AG20443 (cell line): ENCODE measurements around the gene ADAMTSL1.
"Not testable (repeated sequence)": the region's sequence is repeated elsewhere in the genome, so short reads cannot be mapped to it uniquely, and the experiment has no call there.

Experiments used
- DNase-seq: peaks from one replicate; pipeline ENCODE4 v3.0.0; 2012; ENCODE audit warnings: low spot score, mixed read lengths

ADAMTSL1 gene

GRCh38 chr9:18905883-18906629, 432.1 kb downstream of the ADAMTSL1 start:
- DNase-seq = no peak

GRCh38 chr9:18906656-18907395, 432.9 kb downstream of the ADAMTSL1 start:
- peak; percentile 85 for DNase-seq

GRCh38 chr9:18907927-18908625, 434.1 kb downstream of the ADAMTSL1 start:
- DNase-seq = no peak

DNA sequence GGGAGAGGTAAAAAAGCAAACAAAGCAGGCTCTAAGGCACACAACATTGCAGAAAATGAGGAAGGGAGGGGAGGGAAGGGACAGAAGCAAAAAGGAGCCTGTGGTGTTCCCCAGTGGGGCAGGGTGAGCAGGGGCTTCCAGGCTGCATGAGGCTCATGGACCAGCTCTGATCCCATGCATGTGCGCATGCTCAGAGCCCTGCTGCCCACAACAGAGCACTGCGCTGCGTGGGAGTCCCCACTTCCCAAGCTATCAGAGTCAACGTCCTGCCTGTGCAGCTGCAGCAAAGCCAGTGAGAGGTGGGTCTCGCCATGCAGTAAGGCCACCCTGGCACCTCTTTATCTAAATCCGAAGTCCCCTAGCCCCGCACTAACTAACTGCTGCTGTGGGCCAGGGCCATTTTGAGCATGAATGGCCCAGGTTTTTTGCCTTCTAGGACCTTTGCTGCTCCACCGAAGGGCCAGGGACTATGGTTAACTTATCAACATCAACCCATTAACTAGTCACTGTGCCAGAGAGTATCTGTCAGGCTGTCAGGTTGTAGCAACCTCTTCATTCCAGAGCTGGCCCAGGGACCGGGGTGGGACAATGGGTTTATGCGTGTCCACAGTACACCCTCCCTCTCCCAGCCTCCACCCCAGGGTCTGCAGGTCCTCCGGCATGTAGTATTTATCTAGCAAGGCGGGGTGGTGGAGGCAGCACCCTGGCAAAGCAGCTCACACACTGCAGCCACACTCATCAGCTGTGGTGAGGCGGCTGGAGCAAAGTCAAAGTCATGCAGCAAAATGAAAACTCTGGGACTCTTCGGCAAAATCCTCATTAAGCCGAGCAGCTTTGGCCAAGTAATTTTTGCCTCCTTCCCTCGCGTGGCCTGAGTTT, 435.4 kb downstream of the ADAMTSL1 start:
- DNase-seq = no peak

- DNase-seq = no peak
These were observed 436.5 kb downstream of the ADAMTSL1 start for GRCh38 chr9:18910435-18910834.

- no peak for DNase-seq
These were observed 437.0 kb downstream of the ADAMTSL1 start for GRCh38 chr9:18910916-18911315.

DNA sequence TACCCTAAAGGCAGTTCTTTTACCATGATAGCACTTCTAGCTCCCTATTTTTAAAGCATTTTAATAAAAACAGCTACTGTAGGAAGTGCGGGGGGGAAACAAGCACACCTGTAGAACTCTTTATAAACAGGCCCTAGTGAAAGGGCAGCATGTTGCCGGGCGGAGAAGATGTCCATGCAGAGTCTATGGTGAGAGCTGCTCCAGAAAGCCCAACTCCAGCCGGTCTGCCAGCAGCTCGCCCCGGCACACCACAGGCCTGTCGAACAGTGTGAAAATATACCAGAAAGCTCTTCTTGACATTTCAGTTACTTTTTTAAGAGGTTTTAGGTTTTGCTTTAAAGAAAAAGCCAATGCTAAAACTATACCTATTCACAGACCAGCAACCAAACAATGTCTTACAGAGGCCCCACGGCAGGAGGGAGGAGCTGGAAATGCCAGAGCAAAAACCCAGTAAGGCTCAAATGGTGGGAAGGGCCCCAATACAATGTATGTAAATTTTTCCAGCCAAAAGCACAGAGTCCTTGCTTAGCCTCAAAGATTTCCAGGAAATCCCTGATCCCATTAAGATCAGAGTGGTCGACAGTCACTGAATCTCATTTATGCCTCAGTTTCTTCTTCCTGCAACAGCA, 437.9 kb downstream of the ADAMTSL1 start:
- DNase-seq = no peak

GRCh38 chr9:18920141-18921084, 446.5 kb downstream of the ADAMTSL1 start:
- no peak for DNase-seq

DNA sequence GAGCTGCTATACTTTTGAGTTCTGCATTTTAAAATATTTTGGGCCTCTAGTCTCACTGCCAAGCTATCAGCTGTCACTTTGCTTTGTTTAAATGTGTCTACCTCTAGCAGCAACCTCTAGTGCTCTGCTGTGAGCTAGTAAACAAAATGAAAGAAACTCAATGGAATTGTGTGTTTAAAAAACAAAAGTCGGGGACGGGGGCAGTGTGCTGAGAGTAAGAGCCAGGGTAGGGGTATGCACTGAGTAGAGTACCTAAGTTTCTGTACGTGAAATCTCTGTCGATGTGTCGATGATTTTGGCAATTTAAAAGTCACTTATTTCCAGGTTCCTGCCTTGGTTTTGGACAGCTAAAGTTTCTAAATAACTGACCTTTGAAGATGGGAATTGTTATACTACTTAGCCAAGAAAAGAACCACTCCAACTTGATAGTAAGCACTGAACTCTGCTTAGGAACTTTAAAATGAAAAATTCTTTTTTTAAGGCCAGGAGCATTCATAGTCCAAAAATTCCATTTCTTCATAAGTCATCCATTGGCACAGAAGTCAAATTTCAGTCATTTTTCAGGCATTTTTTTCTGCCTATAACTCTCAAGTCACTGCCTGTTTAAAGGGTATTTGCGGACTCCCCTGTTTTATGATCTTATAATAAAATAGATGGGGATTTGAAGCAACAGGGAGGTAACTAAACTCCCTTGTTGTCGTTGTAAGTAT, 447.6 kb downstream of the ADAMTSL1 start:
- DNase-seq = peak; percentile 62

DNA sequence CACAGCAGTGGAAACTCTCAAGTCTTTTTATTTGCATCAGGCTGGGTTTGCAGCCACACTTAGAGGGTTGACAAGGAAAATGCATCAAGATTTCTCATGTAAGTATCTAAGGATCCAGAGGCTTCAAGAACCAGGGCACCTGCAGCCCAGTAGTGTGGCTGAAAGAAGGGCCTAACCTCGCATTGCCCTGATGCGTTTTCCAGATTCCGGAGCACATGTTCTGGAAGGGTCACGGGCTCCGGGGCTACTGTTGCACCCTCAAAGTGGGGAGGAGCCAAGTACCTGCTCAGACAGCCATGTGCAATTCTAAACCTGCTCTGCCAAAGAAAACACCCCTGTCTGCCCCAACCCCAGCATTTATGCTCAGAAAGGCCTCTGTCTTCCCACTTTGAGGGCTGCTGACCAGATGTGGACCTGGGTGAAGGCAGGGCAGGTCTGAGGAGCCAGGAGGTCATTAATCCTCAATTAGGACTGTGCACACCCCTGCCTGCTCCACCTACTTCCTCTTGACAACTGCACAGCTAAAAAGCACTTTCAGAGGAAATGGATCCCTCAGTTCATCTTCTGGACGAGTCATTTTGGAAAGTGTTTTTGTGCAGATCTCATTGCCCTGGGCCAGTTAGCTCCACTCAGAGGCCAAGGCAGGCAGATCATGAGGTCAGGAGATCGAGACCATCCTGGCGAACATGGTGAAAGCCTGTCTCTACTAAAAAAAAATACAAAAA, 448.4 kb downstream of the ADAMTSL1 start:
- peak; percentile 35 for DNase-seq

GRCh38 chr9:18923167-18923566, 449.2 kb downstream of the ADAMTSL1 start:
- DNase-seq = no peak

DNA sequence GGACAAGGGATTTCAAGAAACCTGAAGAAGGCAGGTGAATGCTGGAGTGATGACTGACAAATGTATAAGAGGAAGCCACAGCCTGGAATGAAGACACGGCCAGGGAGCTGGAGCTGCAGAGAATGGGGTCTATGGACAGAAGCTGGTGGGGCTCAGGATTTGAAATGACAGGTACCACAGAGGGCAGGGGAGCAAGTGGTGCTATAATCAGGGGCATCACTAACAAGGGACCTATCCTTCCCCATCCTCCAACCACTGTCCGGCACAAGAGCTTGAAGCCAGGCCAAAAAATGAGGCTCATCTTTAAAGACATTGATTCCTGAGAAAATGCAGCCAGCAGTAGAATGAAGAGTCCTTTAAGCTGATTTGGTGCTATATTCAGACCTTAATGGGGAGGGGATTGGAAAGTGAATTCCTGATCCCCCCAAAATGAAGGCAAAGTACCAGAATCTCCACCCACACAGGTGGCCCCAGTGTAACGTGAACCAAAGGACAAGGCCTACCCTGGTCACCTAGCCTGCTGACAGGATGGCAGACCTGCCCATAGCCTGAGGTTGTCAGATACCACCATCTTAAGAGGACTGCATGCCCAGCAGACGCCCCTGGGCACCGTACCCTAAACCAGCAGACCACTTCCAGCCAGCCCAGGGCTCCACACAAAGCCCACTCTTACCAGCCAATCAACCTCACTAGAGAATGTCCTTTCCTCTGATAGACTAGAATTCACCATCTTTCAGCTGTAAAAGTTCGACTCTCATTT, 449.9 kb downstream of the ADAMTSL1 start:
- no peak for DNase-seq

DNA sequence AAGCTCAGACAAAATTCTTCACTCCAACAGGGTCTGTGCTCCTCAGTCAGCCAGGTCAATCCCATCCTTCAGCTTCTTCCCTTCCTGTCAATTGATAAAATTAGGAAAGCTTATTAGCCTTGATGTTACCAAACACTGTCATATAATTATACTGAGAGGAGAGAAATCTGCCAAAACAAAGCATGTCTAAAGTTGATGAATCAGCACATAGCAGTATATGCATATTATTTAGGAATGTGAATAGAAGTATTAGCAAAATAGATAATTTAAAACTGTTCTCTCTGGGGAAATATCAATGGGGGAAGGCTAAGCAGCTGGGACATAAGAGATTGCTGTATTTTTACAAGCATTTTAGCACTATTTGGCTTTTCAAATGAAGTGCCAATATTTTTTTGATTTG, 451.9 kb downstream of the ADAMTSL1 start:
- DNase-seq = no peak

DNA sequence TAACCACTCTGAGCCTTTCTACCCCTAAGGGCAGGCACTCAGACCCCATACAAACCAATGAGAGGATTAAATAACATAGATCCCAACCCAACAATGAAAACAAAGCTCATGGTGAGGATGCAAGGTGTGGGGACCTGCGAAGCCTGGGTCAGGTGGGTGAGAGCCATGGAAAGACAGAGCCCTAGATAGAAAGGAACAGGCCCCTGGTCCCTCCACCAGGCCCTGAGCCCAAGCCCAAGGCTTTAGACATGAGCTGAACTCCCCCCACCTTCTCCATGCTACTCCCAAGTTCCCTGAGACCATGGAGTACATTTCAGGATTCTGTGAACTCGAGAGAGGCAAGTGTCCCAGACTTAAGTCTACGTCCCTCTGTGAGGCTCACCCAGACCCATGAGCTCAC, 452.6 kb downstream of the ADAMTSL1 start:
- no peak for DNase-seq

- no peak for DNase-seq
These were observed 454.8 kb downstream of the ADAMTSL1 start for GRCh38 chr9:18928711-18929110.

GRCh38 chr9:18930611-18931010, 456.7 kb downstream of the ADAMTSL1 start:
- DNase-seq = not testable (repeated sequence)

DNA sequence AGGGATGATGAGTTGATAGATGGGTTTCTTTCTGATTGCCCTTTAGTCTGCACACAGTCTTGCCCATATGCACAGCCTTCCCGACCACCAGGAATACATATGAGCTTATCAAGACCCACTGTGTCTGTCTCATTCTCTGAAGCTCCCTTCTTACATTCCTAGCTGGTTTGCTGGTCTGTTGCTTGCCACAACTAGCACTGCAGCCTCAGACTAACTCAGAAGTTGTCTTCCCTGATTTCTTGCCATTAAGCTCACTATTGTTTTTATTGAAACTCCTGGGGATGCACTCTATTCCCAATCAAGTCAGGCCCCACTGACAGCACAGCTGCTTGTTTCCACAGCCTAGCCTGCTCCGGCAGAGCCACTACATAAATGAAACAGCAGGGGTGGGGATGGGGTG, 461.6 kb downstream of the ADAMTSL1 start:
- DNase-seq = peak; percentile 30
